T-cell (primary cell): Measurements from ENCODE around the gene RALBP1. TPM values are rescaled to one million over a fixed set of nuclear protein-coding genes. Genes with fewer than 3 reads are reported as not detected.

Experiments used
- ATAC-seq, 4 experiments: fragments of 200-7000 bp in 3 of 4; fragments of 150-1000 bp in 1 of 4; cut with Tn5 transposase; replicated peaks in 1 of 4; 1 replicate in 3 of 4; 2 replicates in 1 of 4; pipeline ENCODE4 v1.10.0; 2021; ENCODE audit warnings: moderate library complexity in 3 of 4, mild to moderate bottlenecking in 2 of 4, moderate number of reproducible peaks in 1 of 4
- CTCF ChIA-PET, 2 donors: fragments of 300-600 bp; sonication (Branson Sonifier 250); formaldehyde crosslinking; loops; one replicate each; lab custom pipeline; 2022; ENCODE audit warnings: antibody characterized with exemption in 2 of 2; lab: Charles Lee
- POLR2A ChIA-PET, 2 donors: fragments of 300-600 bp; sonication (Branson Sonifier 250); formaldehyde crosslinking; loops; one replicate each; lab custom pipeline; 2022; ENCODE audit warnings: antibody characterized with exemption in 2 of 2; lab: Charles Lee
- DNase-seq, 35 experiments: peaks; one replicate each; pipeline versions ENCODE4 v3.0.0 to v3.0.0-alpha.2; 2013 to 2023
- H3K27ac ChIP-seq: one replicate; pipeline ENCODE4 v1.5.1; 2013; ENCODE audit warnings: low read length
- H3K27me3 ChIP-seq, 2 experiments: replicated peaks in 1 of 2; 1 replicate in 1 of 2; 2 replicates in 1 of 2; pipeline versions ENCODE4 v1.6.1 to v1.7.0; 2013; ENCODE audit warnings: low read length in 1 of 2, mixed read lengths in 1 of 2; ENCODE audit not compliant: control insufficient read depth in 2 of 2, insufficient read depth in 2 of 2; ENCODE audit errors: extremely low read depth in 1 of 2
- H3K36me3 ChIP-seq, 2 donors: 1 replicate in 1 of 2; 2 replicates in 1 of 2; pipeline versions ENCODE4 v1.6.1 to v1.7.0; 2013; ENCODE audit warnings: low read length in 1 of 2; ENCODE audit not compliant: control insufficient read depth in 2 of 2, insufficient read depth in 1 of 2; ENCODE audit errors: extremely low read depth in 1 of 2
- H3K4me1 ChIP-seq, 2 experiments: 1 replicate in 1 of 2; 2 replicates in 1 of 2; pipeline versions ENCODE4 v1.6.1 to v1.7.0; 2013; ENCODE audit warnings: low read length in 2 of 2, mixed read lengths in 1 of 2; ENCODE audit not compliant: insufficient read depth in 2 of 2, control insufficient read depth in 1 of 2; ENCODE audit errors: extremely low read depth in 1 of 2
- H3K4me3 ChIP-seq, 2 donors: 1 replicate in 1 of 2; 2 replicates in 1 of 2; pipeline versions ENCODE4 v1.5.1 to v1.7.0; 2013; ENCODE audit warnings: mild to moderate bottlenecking in 2 of 2, low read length in 1 of 2, moderate library complexity in 1 of 2; ENCODE audit not compliant: control insufficient read depth in 1 of 2; ENCODE audit errors: extremely low read depth in 1 of 2
- H3K9me3 ChIP-seq: 2 replicates; pipeline ENCODE4 v1.7.0; 2013
- H3K27ac Mint-ChIP-seq, 2 donors: one replicate each; pipeline ENCODE4 v1.8.0; 2020 to 2021; ENCODE audit warnings: mild to moderate bottlenecking in 2 of 2, mixed read lengths in 2 of 2
- H3K27me3 Mint-ChIP-seq, 2 donors: one replicate each; pipeline ENCODE4 v1.8.0; 2021 to 2022; ENCODE audit warnings: mixed read lengths in 2 of 2
- H3K36me3 Mint-ChIP-seq: one replicate; pipeline ENCODE4 v1.8.0; 2021; ENCODE audit warnings: mixed read lengths
- H3K4me1 Mint-ChIP-seq, 3 donors: one replicate each; pipeline ENCODE4 v1.8.0; 2020 to 2022; ENCODE audit warnings: mixed read lengths in 3 of 3, mild to moderate bottlenecking in 1 of 3
- H3K4me3 Mint-ChIP-seq, 3 donors: one replicate each; pipeline ENCODE4 v1.8.0; 2020 to 2022; ENCODE audit warnings: mild to moderate bottlenecking in 3 of 3, mixed read lengths in 3 of 3, moderate library complexity in 3 of 3
- H3K9me3 Mint-ChIP-seq, 3 donors: one replicate each; pipeline ENCODE4 v1.8.0; 2020 to 2022; ENCODE audit warnings: mixed read lengths in 3 of 3
- WGBS: methylation state at CpG from one replicate; pipeline ENCODE4 v1.1.5; 2013; ENCODE audit warnings: missing lambda C conversion rate; ENCODE audit not compliant: insufficient coverage; 5-methylcytosine and 5-hydroxymethylcytosine counted together
- total RNA-seq, 35 experiments: library from RNA in 6 of 35; stranded (reverse) in 6 of 35; fragments of 120-200 nt in 1 of 35; gene quantifications; one replicate each; pipeline versions ENCODE4 v1.2.1 to v1.2.4 and lab custom pipeline; 2013 to 2026

Gene RALBP1
- total RNA-seq, 5 donors from 2014 or later (not counting 1 experiment from before 2014, with no cell fraction given) = 21.6 to 42.7 (median 41.5) TPM

- ChIA-PET POLR2A (no interaction called here), CTCF (no interaction called here)
- Histone ChIP-seq H3K4me3 (no peak overlapping the region), H3K9me3 (no peaks in the 10 kb centered on the region), H3K27me3 (no peaks in the 10 kb centered on the region), H3K27ac (no peak overlapping the region), H3K36me3 (peaks cover 15 to 64% of the 10 kb centered on the region in 2 donors), H3K4me1 (no peaks in the 10 kb centered on the region)
- Mint-ChIP-seq H3K36me3 (peaks cover 70% of the 10 kb centered on the region), H3K9me3 (peaks cover 0 to 5% (median 0%) of the 10 kb centered on the region in 3 donors), H3K27me3 (no peaks in the 10 kb centered on the region), H3K4me3 (no peak overlapping the region), H3K27ac (no peak overlapping the region), H3K4me1 (no peaks in the 10 kb centered on the region)
- WGBS = 100% methylated on average over 5 of the region's 13 CpGs
- DNase-seq (no peak), ATAC-seq (no peak)
These were observed 82.1 kb downstream of the RALBP1 start for GRCh38 chr18:9557250-9557943.

- Mint-ChIP-seq H3K36me3 (peaks cover 70% of the 10 kb centered on the region), H3K27me3 (no peaks in the 10 kb centered on the region)
- WGBS = 86% methylated on average over 1 of the region's 4 CpGs
These were observed 83.2 kb downstream of the RALBP1 start for GRCh38 chr18:9558387-9559064.

DNA sequence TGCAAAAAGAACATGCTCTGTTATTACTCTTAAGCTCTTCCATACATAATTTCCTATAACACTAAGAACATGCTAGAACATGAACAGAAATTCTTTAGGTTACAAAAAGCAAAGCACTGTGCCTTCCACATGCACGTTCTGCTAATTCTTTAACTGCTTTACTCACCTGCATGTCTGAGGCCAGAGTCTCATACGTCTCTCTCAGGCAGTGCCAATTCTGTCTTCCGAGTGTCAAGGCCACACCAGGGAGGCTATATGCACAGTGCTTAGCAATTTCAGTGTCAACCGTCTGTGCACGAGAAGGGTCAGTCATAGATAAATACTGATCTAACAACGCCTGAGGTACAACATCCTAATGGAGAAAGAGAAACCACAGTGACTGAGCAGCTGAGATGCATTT lies 83.9 kb downstream of the RALBP1 start:
- Histone ChIP-seq H3K27me3 (no peaks in the 10 kb centered on the region), H3K4me3 (no peak overlapping the region), H3K36me3 (peaks cover 15 to 64% of the 10 kb centered on the region in 2 donors), H3K4me1 (no peaks in the 10 kb centered on the region), H3K27ac (no peak overlapping the region), H3K9me3 (no peaks in the 10 kb centered on the region)
- ATAC-seq = no peak
- Mint-ChIP-seq H3K27me3 (no peaks in the 10 kb centered on the region), H3K4me3 (no peak overlapping the region), H3K9me3 (no peaks in the 10 kb centered on the region), H3K27ac (no peak overlapping the region), H3K4me1 (no peaks in the 10 kb centered on the region), H3K36me3 (peaks cover 73% of the 10 kb centered on the region)
- CTCF ChIA-PET = no interaction called here
- DNase-seq = no peak
- WGBS = 92% methylated on average over 5 of the region's 6 CpGs
- POLR2A ChIA-PET = no interaction called here

More at GRCh38 chr18:9558387-9559064, 83.2 kb downstream of the RALBP1 start:
- Mint-ChIP-seq H3K27ac (no peak overlapping the region), H3K4me1 (no peaks in the 10 kb centered on the region), H3K4me3 (no peak overlapping the region), H3K9me3 (no peaks in the 10 kb centered on the region)
- CTCF ChIA-PET = no interaction called here
- Histone ChIP-seq H3K9me3 (no peaks in the 10 kb centered on the region), H3K27me3 (no peaks in the 10 kb centered on the region), H3K4me1 (no peaks in the 10 kb centered on the region), H3K27ac (no peak overlapping the region), H3K36me3 (peaks cover 16 to 64% of the 10 kb centered on the region in 2 donors), H3K4me3 (no peak overlapping the region)
- DNase-seq (no peak), ATAC-seq (no peak)
- POLR2A ChIA-PET = no interaction called here

GRCh38 chr18:9561759-9562158 lies 86.4 kb downstream of the RALBP1 start:
- Histone ChIP-seq H3K9me3 (no peaks in the 10 kb centered on the region), H3K27me3 (no peaks in the 10 kb centered on the region), H3K4me1 (no peaks in the 10 kb centered on the region), H3K36me3 (peaks cover 18 to 47% of the 10 kb centered on the region in 2 donors), H3K4me3 (no peak overlapping the region), H3K27ac (no peak overlapping the region)
- H3K4me1 Mint-ChIP-seq = no peaks in the 10 kb centered on the region
- no peaks in the 10 kb centered on the region for H3K27me3 Mint-ChIP-seq
- no CpG with 5 or more reads among the region's 2 CpGs for WGBS
- ChIA-PET CTCF (interaction anchor here (0.5 to 0.9 kb wide), 4 partner anchors 8 to 965 kb away, joined by 3 to 6 read pairs (median 4); no protein-coding TSS in a partner anchor), POLR2A (no interaction called here)
- peaks cover 63% of the 10 kb centered on the region for H3K36me3 Mint-ChIP-seq
- no peak overlapping the region for H3K4me3 Mint-ChIP-seq
- H3K27ac Mint-ChIP-seq = no peak overlapping the region
- DNase-seq (no peak), ATAC-seq (no peak)
- H3K9me3 Mint-ChIP-seq = no peaks in the 10 kb centered on the region

DNA sequence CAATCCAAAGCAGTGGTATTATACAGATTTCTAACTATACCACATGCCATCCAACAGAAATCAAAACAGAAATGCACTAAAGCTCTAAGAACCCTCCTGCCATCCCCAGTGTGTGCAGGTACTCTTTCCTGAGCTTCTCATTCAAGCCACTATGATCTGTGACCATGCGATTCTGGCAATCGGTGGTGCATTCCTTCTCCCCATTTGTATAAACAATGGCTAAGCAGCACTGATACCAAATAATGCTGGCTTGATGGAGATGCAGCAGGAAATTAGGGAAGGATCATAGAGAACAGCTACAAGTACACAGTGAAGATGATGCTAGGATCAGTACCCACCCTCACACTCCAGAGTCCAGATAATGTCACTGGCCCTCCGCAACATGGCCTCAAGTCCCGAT lies 87.3 kb downstream of the RALBP1 start:
- ATAC-seq (no peak), DNase-seq (no peak)
- POLR2A ChIA-PET = no interaction called here
- Histone ChIP-seq H3K27ac (no peak overlapping the region), H3K4me3 (no peak overlapping the region), H3K36me3 (peaks cover 18 to 46% of the 10 kb centered on the region in 2 donors), H3K9me3 (no peaks in the 10 kb centered on the region), H3K27me3 (no peaks in the 10 kb centered on the region), H3K4me1 (no peaks in the 10 kb centered on the region)
- CTCF ChIA-PET = interaction anchor here in 1 of 2 donors (0.9 kb wide), 1 partner anchor 29 kb away, joined by 3 read pairs; no protein-coding TSS in a partner anchor
- no CpG with 5 or more reads among the region's 4 CpGs for WGBS
- H3K4me1 Mint-ChIP-seq = no peaks in the 10 kb centered on the region
- peaks cover 61% of the 10 kb centered on the region for H3K36me3 Mint-ChIP-seq
- no peak overlapping the region for H3K27ac Mint-ChIP-seq
- H3K9me3 Mint-ChIP-seq = no peaks in the 10 kb centered on the region
- no peaks in the 10 kb centered on the region for H3K27me3 Mint-ChIP-seq
- no peak overlapping the region for H3K4me3 Mint-ChIP-seq

- ChIA-PET POLR2A (no interaction called here), CTCF (no interaction called here)
- Mint-ChIP-seq H3K27ac (no peak overlapping the region), H3K27me3 (no peaks in the 10 kb centered on the region), H3K9me3 (no peaks in the 10 kb centered on the region), H3K36me3 (peaks cover 56% of the 10 kb centered on the region), H3K4me1 (no peaks in the 10 kb centered on the region), H3K4me3 (no peak overlapping the region)
- H3K4me1 ChIP-seq = no peaks in the 10 kb centered on the region
- H3K9me3 ChIP-seq = no peaks in the 10 kb centered on the region
- DNase-seq (no peak), ATAC-seq (no peak)
- H3K27me3 ChIP-seq = no peaks in the 10 kb centered on the region
- peaks cover 12 to 46% of the 10 kb centered on the region in 2 donors for H3K36me3 ChIP-seq
- H3K4me3 ChIP-seq = no peak overlapping the region
- no peak overlapping the region for H3K27ac ChIP-seq
- WGBS = 100% methylated on average over 2 of the region's 4 CpGs
These were observed 88.0 kb downstream of the RALBP1 start for GRCh38 chr18:9563331-9563730.
